Calu3 (cell line): ENCODE measurements around the gene PSMD13. TPM values are rescaled to one million over a fixed set of nuclear protein-coding genes. Genes with fewer than 3 reads are reported as not detected.

Experiments used
- BruUV-seq: library from RNA; stranded (reverse); fragments of 400-500 nt; replicated peaks from 2 replicates; lab custom pipeline; 2021; lab: Mats Ljungman, UMichigan
- CTCF ChIA-PET: fragments of 300-600 bp; sonication (Branson Sonifier 250); formaldehyde crosslinking; loops from one replicate; lab custom pipeline; 2022; ENCODE audit warnings: antibody characterized with exemption; lab: Charles Lee
- DNase-seq: peaks from one replicate; pipeline ENCODE4 v3.0.0; 2022
- H3K27ac Mint-ChIP-seq: one replicate; pipeline ENCODE4 v1.8.0; 2022; ENCODE audit warnings: mixed read lengths; ENCODE audit not compliant: unreplicated experiment
- H3K27me3 Mint-ChIP-seq: one replicate; pipeline ENCODE4 v1.8.0; 2022; ENCODE audit warnings: mixed read lengths; ENCODE audit not compliant: unreplicated experiment
- H3K36me3 Mint-ChIP-seq: one replicate; pipeline ENCODE4 v1.8.0; 2022; ENCODE audit warnings: mild to moderate bottlenecking, moderate library complexity, mixed read lengths; ENCODE audit not compliant: insufficient read depth, unreplicated experiment
- H3K4me1 Mint-ChIP-seq: one replicate; pipeline ENCODE4 v1.8.0; 2022; ENCODE audit warnings: mild to moderate bottlenecking, low read depth, mixed read lengths; ENCODE audit not compliant: unreplicated experiment
- H3K4me3 Mint-ChIP-seq: one replicate; pipeline ENCODE4 v1.8.0; 2022; ENCODE audit warnings: mild to moderate bottlenecking, low read depth, moderate library complexity, mixed read lengths; ENCODE audit not compliant: unreplicated experiment
- H3K9me3 Mint-ChIP-seq: one replicate; pipeline ENCODE4 v1.8.0; 2022; ENCODE audit warnings: low read depth, mixed read lengths; ENCODE audit not compliant: unreplicated experiment
- intact Hi-C: fragments of 100-400 bp; cut with micrococcal nuclease; formaldehyde crosslinking; loops from one replicate; pipeline ENCODE4 v1.10.0; 2022; ENCODE audit not compliant: unreplicated experiment
- total RNA-seq: library from RNA; stranded (reverse); gene quantifications from 2 replicates; pipeline ENCODE4 v1.2.3, GENCODE V29; 2022
- TF ChIP-seq, protein P1 (sequence below): fragments of 200-600 bp; IDR thresholded peaks from one replicate; pipeline ENCODE4 v1.8.0; 2022; ENCODE audit warnings: antibody characterized with exemption; ENCODE audit not compliant: unreplicated experiment

PSMD13 gene
- total RNA-seq, 1 experiment from 2014 or later: 172 TPM

DNA sequence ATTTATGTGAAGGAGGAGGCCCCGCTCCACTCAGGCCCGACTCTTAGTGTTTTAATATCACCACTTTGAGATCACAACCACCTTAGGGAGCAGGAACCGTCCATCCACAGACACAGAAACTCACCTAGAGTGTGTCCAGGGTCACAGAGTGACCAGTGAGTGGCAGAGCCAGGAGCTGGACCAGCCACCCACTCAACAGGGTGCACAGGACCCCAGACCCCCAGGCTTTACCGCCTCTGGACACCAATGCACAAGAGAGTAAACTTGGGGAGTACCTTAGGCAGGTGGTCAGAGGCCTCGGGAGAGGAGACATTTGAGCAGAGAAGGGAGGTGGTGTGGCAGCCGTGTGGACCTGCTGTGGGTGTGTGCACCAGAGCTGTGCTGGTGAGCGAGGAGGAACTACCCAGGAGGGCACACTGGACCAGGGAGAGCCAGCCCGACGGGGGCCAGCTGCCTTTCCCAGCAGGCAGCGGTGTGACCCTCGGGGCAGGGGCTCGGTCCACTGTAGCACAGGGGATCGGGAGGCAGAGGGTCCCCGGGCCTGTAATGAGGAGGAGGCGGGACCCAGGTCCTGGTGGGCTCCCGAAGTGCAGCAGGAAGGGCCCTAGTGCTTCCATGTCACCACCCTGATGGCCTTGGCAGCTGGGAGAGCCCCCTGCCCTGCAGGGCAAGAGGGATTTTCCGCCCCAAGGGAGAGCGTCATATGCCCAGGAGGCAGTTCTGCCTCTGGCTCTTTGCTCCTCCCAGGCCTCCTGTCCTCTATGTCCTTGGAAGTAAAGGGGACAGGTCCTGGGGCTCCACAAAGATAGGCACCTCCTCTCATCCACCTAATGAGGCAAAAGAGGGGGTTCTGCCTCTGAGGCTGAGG lies 33.9 kb downstream of the PSMD13 start:
- DNase-seq: no peak
- CTCF ChIA-PET: no interaction called here

GRCh38 chr11:271319-271715 lies 34.5 kb downstream of the PSMD13 start:
- TF ChIP-seq, protein P1, sequence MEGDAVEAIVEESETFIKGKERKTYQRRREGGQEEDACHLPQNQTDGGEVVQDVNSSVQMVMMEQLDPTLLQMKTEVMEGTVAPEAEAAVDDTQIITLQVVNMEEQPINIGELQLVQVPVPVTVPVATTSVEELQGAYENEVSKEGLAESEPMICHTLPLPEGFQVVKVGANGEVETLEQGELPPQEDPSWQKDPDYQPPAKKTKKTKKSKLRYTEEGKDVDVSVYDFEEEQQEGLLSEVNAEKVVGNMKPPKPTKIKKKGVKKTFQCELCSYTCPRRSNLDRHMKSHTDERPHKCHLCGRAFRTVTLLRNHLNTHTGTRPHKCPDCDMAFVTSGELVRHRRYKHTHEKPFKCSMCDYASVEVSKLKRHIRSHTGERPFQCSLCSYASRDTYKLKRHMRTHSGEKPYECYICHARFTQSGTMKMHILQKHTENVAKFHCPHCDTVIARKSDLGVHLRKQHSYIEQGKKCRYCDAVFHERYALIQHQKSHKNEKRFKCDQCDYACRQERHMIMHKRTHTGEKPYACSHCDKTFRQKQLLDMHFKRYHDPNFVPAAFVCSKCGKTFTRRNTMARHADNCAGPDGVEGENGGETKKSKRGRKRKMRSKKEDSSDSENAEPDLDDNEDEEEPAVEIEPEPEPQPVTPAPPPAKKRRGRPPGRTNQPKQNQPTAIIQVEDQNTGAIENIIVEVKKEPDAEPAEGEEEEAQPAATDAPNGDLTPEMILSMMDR: no peak
- H3K27me3 Mint-ChIP-seq: peaks cover 63% of the 10 kb centered on the region
- H3K4me1 Mint-ChIP-seq: peaks cover 18% of the 10 kb centered on the region
- no peak for DNase-seq
- CTCF ChIA-PET: no interaction called here
- no peaks in the 10 kb centered on the region for H3K9me3 Mint-ChIP-seq
- H3K4me3 Mint-ChIP-seq: no peak overlapping the region
- H3K27ac Mint-ChIP-seq: no peak overlapping the region
- H3K36me3 Mint-ChIP-seq: no peaks in the 10 kb centered on the region
- BruUV-seq: no TSS peak
- intact Hi-C loops: no loop called here

More for the DNA sequence above, 33.9 kb downstream of the PSMD13 start:
- H3K36me3 Mint-ChIP-seq: no peaks in the 10 kb centered on the region
- no peak overlapping the region for H3K4me3 Mint-ChIP-seq
- H3K9me3 Mint-ChIP-seq: no peaks in the 10 kb centered on the region
- H3K4me1 Mint-ChIP-seq: peaks cover 18% of the 10 kb centered on the region
- BruUV-seq: no TSS peak
- H3K27me3 Mint-ChIP-seq: peaks cover 57% of the 10 kb centered on the region
- TF ChIP-seq, protein P1: no peak
- intact Hi-C loops: no loop called here
- no peak overlapping the region for H3K27ac Mint-ChIP-seq

- no peak overlapping the region for H3K27ac Mint-ChIP-seq
- H3K4me1 Mint-ChIP-seq: peaks cover 18% of the 10 kb centered on the region
- no peaks in the 10 kb centered on the region for H3K36me3 Mint-ChIP-seq
- intact Hi-C loops: no loop called here
- no peak overlapping the region for H3K4me3 Mint-ChIP-seq
- DNase-seq: no peak
- TF ChIP-seq, protein P1: no peak
- no TSS peak for BruUV-seq
- peaks cover 74% of the 10 kb centered on the region for H3K27me3 Mint-ChIP-seq
- CTCF ChIA-PET: no interaction called here
- peaks cover 5% of the 10 kb centered on the region for H3K9me3 Mint-ChIP-seq
These were observed 35.6 kb downstream of the PSMD13 start for GRCh38 chr11:272195-272930.

DNA sequence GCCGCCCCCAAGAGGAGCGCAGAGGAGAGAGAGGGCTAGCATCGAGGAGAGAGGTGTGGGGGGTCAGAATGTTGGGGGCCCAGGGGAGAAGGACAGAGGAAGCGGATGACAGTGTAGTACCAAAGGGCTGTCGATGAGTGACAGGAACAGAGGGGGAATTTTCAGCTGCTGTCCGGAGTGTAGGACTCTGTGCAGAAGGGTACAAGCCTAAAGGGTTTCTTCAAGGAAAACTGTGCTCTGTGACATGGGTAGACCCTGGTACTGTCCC lies 36.1 kb downstream of the PSMD13 start:
- Mint-ChIP-seq H3K4me1 (peaks cover 16% of the 10 kb centered on the region), H3K4me3 (no peak overlapping the region), H3K9me3 (peaks cover 5% of the 10 kb centered on the region), H3K27ac (no peak overlapping the region), H3K27me3 (peaks cover 74% of the 10 kb centered on the region), H3K36me3 (no peaks in the 10 kb centered on the region)
- BruUV-seq: no TSS peak
- DNase-seq: no peak
- intact Hi-C loops: no loop called here
- TF ChIP-seq, protein P1: no peak
- CTCF ChIA-PET: no interaction called here
